GM18907 (cell line): ENCODE measurements around the gene GALNT15.

Experiments
- ATAC-seq: cut with Tn5 transposase; IDR thresholded peaks from one replicate; pipeline ENCODE4 v1.9.1; 2021; ENCODE audit warnings: mild to moderate bottlenecking, moderate library complexity; ENCODE audit not compliant: unreplicated experiment

GALNT15 gene

GRCh38 chr3:16249886-16250285 lies 75.4 kb downstream of the GALNT15 start:
- ATAC-seq: no peak

- no peak for ATAC-seq
Observed at GRCh38 chr3:16251316-16252085, 77.0 kb downstream of the GALNT15 start.

GRCh38 chr3:16252243-16252978 lies 77.9 kb downstream of the GALNT15 start:
- ATAC-seq: no peak

GRCh38 chr3:16252988-16253387 lies 78.5 kb downstream of the GALNT15 start:
- no peak for ATAC-seq

GRCh38 chr3:16253601-16254000 lies 79.1 kb downstream of the GALNT15 start:
- ATAC-seq: no peak

- ATAC-seq: no peak
Observed at GRCh38 chr3:16254916-16255315, 80.4 kb downstream of the GALNT15 start.

GRCh38 chr3:16255326-16255725 lies 80.8 kb downstream of the GALNT15 start:
- no peak for ATAC-seq

GRCh38 chr3:16255726-16256125 lies 81.2 kb downstream of the GALNT15 start:
- no peak for ATAC-seq

- no peak for ATAC-seq
Observed at GRCh38 chr3:16257309-16257708, 82.8 kb downstream of the GALNT15 start.

- no peak for ATAC-seq
Observed at GRCh38 chr3:16258177-16258576, 83.7 kb downstream of the GALNT15 start.

GRCh38 chr3:16258866-16259265 lies 84.4 kb downstream of the GALNT15 start:
- ATAC-seq: no peak

- ATAC-seq: no peak
Observed at GRCh38 chr3:16260046-16260445, 85.6 kb downstream of the GALNT15 start.

GRCh38 chr3:16262174-16262573 lies 87.7 kb downstream of the GALNT15 start:
- ATAC-seq: no peak

GRCh38 chr3:16264174-16264707 lies 89.8 kb downstream of the GALNT15 start:
- ATAC-seq: no peak

GRCh38 chr3:16264708-16265454 lies 90.4 kb downstream of the GALNT15 start, which contains the start of the genes DPH3 and OXNAD1:
Gene DPH3, minus strand, starts transcription at chr3:16264943. Its CDS starts 67 bp downstream, at chr3:16264876.
Gene OXNAD1, plus strand, starts transcription at chr3:16265212. Its CDS starts 5,741 bp downstream, at chr3:16270953.
- ATAC-seq: peak; percentile 99

GRCh38 chr3:16265455-16265786 lies 90.9 kb downstream of the GALNT15 start:
- ATAC-seq: no peak

GRCh38 chr3:16266714-16267113 lies 92.2 kb downstream of the GALNT15 start:
- ATAC-seq: no peak

GRCh38 chr3:16270855-16271254 lies 96.4 kb downstream of the GALNT15 start:
- ATAC-seq: no peak

GRCh38 chr3:16272588-16272987 lies 98.1 kb downstream of the GALNT15 start:
- ATAC-seq: no peak

GRCh38 chr3:16273867-16274266 lies 99.4 kb downstream of the GALNT15 start:
- no peak for ATAC-seq

GRCh38 chr3:16277471-16277870 lies 103.0 kb downstream of the GALNT15 start:
- no peak for ATAC-seq
